HG02610 (cell line): ENCODE measurements around the gene KRTCAP2.

Experiments
- ATAC-seq: cut with Tn5 transposase; IDR thresholded peaks from one replicate; pipeline ENCODE4 v1.9.1; 2021; ENCODE audit warnings: mild to moderate bottlenecking, moderate library complexity; ENCODE audit not compliant: unreplicated experiment

KRTCAP2 gene

GRCh38 chr1:155184835-155185782, 12.0 kb upstream of the KRTCAP2 start:
- peak; percentile 85 for ATAC-seq

GRCh38 chr1:155184351-155184811, 11.3 kb upstream of the KRTCAP2 start:
- no peak for ATAC-seq

- ATAC-seq = no peak
Measured at GRCh38 chr1:155183775-155184221, 10.7 kb upstream of the KRTCAP2 start.

GRCh38 chr1:155182052-155182550, 9.0 kb upstream of the KRTCAP2 start:
- ATAC-seq = no peak

- ATAC-seq = no peak
Measured at GRCh38 chr1:155181371-155182051, 8.4 kb upstream of the KRTCAP2 start.

- no peak for ATAC-seq
Measured at GRCh38 chr1:155179112-155180031, 6.3 kb upstream of the KRTCAP2 start.

- ATAC-seq = no peak
Measured at GRCh38 chr1:155178441-155179111, 5.5 kb upstream of the KRTCAP2 start.

GRCh38 chr1:155177918-155178281, 4.8 kb upstream of the KRTCAP2 start:
- ATAC-seq = no peak

GRCh38 chr1:155177192-155177917, 4.3 kb upstream of the KRTCAP2 start:
- ATAC-seq = no peak

GRCh38 chr1:155176544-155177071, 3.5 kb upstream of the KRTCAP2 start:
- ATAC-seq = no peak

GRCh38 chr1:155175927-155176371, 2.8 kb upstream of the KRTCAP2 start:
- ATAC-seq = no peak

GRCh38 chr1:155175281-155175926, 2.3 kb upstream of the KRTCAP2 start:
- ATAC-seq = no peak

GRCh38 chr1:155174324-155175280, 1.5 kb upstream of the KRTCAP2 start:
- no peak for ATAC-seq

GRCh38 chr1:155173478-155174323, 597 bp upstream of the KRTCAP2 start, which contains the start of gene TRIM46:
TRIM46 (plus strand) TSS chr1:155173849; CDS start chr1:155173967, 118 bp downstream.
- no peak for ATAC-seq

- peak; percentile 17 for ATAC-seq
Measured at GRCh38 chr1:155171836-155172731, 1.0 kb downstream of the KRTCAP2 start.
